DMS 273 (cell line): ENCODE measurements around the gene HYLS1.
A peak's percentile ranks its signal among the peaks of the same experiment; 100 is the strongest.
"Not testable (repeated sequence)": the region's sequence is repeated elsewhere in the genome, so short reads cannot be mapped to it uniquely, and the experiment has no call there.

ENCODE experiments used
- DNase-seq: peaks from one replicate; lab custom pipeline; 2025; ENCODE audit not compliant: unreplicated experiment; lab: John Stamatoyannopoulos, UW

Gene HYLS1

GRCh38 chr11:125902927-125903710, 15.7 kb downstream of the HYLS1 start, which contains the start of gene PUS3:
PUS3 (minus strand) TSS chr11:125903206; CDS start chr11:125896284, 6,922 bp downstream.
- peak; percentile 90 for DNase-seq

GRCh38 chr11:125903711-125904659, 16.5 kb downstream of the HYLS1 start, which contains the start of gene DDX25:
DDX25 (plus strand) TSS chr11:125904508; CDS start chr11:125904518, 10 bp downstream.
- peak; percentile 45 for DNase-seq

- no peak for DNase-seq
Observed at GRCh38 chr11:125904678-125905077, 17.2 kb downstream of the HYLS1 start.

- no peak for DNase-seq
Observed at GRCh38 chr11:125910226-125910849, 22.9 kb downstream of the HYLS1 start.

GRCh38 chr11:125914601-125915000, 27.1 kb downstream of the HYLS1 start:
- DNase-seq = not testable (repeated sequence)

GRCh38 chr11:125916683-125917347, 29.3 kb downstream of the HYLS1 start:
- DNase-seq = no peak

- DNase-seq = no peak
Observed at GRCh38 chr11:125918140-125918840, 30.8 kb downstream of the HYLS1 start.

GRCh38 chr11:125921042-125921441, 33.6 kb downstream of the HYLS1 start:
- no peak for DNase-seq

GRCh38 chr11:125922156-125922555, 34.7 kb downstream of the HYLS1 start:
- DNase-seq = no peak

GRCh38 chr11:125923012-125923579, 35.6 kb downstream of the HYLS1 start:
- peak; percentile 86 for DNase-seq

GRCh38 chr11:125923633-125924032, 36.2 kb downstream of the HYLS1 start:
- DNase-seq = no peak

- DNase-seq = no peak
Observed at GRCh38 chr11:125924384-125925007, 37.0 kb downstream of the HYLS1 start.

- no peak for DNase-seq
Observed at GRCh38 chr11:125925247-125925740, 37.8 kb downstream of the HYLS1 start.

- no peak for DNase-seq
Observed at GRCh38 chr11:125925804-125926203, 38.3 kb downstream of the HYLS1 start.

GRCh38 chr11:125926682-125927081, 39.2 kb downstream of the HYLS1 start:
- no peak for DNase-seq

GRCh38 chr11:125929445-125930075, 42.1 kb downstream of the HYLS1 start:
- no peak for DNase-seq

GRCh38 chr11:125930076-125930450, 42.6 kb downstream of the HYLS1 start:
- DNase-seq = no peak

- DNase-seq = no peak
Observed at GRCh38 chr11:125931116-125931515, 43.6 kb downstream of the HYLS1 start.

GRCh38 chr11:125931668-125932067, 44.2 kb downstream of the HYLS1 start:
- no peak for DNase-seq
